B cell (primary cell): ENCODE data around the gene USP9X.

Experiments
- CTCF ChIP-seq: fragments of 200-600 bp; IDR thresholded peaks from one replicate; pipeline ENCODE4 v1.8.0; 2022; ENCODE audit warnings: antibody characterized with exemption, mild to moderate bottlenecking
- EZH2 ChIP-seq: IDR thresholded peaks from 2 replicates; pipeline ENCODE4 v1.6.1; 2012; ENCODE audit warnings: borderline replicate concordance, low read depth, mild to moderate bottlenecking, moderate library complexity, low read length; ENCODE audit not compliant: insufficient read depth, poor library complexity, severe bottlenecking

DNA sequence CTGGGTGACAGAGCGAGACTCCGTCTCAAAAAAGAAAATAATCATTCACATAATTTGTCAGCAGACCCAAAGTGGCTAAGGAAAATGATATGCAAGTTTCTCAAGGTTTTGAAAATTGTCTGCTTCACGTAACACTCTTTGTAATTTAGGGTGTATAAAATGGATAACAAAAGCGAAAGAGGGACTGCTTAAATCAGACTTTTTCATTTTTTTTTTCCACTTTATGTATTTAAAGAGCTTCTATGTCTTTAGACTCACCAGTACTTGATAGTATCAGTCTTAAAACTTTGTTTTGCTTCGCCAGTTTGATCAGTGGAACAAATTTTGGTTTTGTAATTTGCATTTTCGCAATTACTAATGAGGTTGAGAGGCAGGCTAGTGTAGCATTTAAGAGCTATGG, 34.6 kb downstream of the USP9X start:
- TF ChIP-seq EZH2 (no peak), CTCF (no peak)
